ENCODE measurements around the gene CABP1. TPM values are rescaled to one million over a fixed set of nuclear protein-coding genes. Genes with fewer than 3 reads are reported as not detected.

CABP1 gene
- total and polyA plus RNA-seq, 12 donors, result 1.3 to 12.0 (median 3.4) TPM

DNA sequence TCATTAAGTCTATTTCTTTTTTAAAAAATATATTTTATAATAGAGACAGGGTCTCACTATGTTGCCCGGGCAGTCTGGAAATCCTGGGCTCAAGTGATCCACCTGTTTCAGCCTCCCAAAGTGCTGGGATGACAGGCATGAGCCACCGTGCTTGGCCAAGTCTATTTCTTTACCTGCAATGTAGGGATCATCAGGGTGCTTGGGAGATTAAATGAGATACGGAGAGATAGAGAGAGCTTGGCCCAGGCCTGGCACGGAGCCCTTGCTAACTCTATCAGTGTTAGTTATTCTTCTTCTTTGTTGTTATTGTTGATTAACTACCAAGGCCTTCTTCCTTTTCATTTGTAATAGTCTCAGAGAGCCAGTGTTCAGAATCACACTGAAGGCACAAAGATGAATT is 3.1 kb downstream of the CABP1 start:
- intact Hi-C loops (cut with DNase I), result loop anchor here in 2 of 10 donors (5.0 kb wide), 2 partner anchors 56 to 329 kb away; no protein-coding TSS in a partner anchor
- TF ChIP-seq, protein P1, sequence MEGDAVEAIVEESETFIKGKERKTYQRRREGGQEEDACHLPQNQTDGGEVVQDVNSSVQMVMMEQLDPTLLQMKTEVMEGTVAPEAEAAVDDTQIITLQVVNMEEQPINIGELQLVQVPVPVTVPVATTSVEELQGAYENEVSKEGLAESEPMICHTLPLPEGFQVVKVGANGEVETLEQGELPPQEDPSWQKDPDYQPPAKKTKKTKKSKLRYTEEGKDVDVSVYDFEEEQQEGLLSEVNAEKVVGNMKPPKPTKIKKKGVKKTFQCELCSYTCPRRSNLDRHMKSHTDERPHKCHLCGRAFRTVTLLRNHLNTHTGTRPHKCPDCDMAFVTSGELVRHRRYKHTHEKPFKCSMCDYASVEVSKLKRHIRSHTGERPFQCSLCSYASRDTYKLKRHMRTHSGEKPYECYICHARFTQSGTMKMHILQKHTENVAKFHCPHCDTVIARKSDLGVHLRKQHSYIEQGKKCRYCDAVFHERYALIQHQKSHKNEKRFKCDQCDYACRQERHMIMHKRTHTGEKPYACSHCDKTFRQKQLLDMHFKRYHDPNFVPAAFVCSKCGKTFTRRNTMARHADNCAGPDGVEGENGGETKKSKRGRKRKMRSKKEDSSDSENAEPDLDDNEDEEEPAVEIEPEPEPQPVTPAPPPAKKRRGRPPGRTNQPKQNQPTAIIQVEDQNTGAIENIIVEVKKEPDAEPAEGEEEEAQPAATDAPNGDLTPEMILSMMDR (IDR thresholded peaks at IDR 0.05), result no peak
- H3K4me1 ChIP-seq, result peaks cover 6 to 21% (median 13%) of the 10 kb centered on the region in 9 donors
- H3K4me3 ChIP-seq, result no peak overlapping the region
- H3K27me3 ChIP-seq, result peaks cover 10 to 78% (median 62%) of the 10 kb centered on the region in 7 donors
- no peak for ATAC-seq
- no peaks in the 10 kb centered on the region for H3K9me3 ChIP-seq
- no peak for DNase-seq
- 79 to 81% methylated on average over 4 of the region's 4 CpGs for WGBS, 2 donors
- no peak overlapping the region for H3K27ac ChIP-seq
- no peaks in the 10 kb centered on the region for H3K36me3 ChIP-seq

DNA sequence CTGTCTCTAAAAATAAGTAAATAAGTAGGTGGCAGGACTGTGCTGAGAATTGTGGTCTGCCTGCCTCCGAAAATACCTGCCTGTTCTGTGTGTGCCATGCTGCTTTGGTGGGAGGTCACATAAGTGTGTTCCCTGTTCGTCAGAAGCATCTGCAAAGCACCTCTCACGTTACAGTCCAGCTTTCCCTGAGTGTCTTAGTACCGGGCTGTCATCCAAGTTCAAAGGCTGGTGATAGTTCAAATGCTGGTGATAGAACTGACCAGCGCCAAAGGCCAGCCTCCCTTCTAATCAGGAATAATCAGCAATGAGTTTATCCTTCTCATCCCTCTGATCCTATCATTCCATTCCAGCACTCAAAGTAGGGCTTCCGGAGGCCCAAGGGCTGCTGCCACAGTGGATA is 5.6 kb downstream of the CABP1 start:
- intact Hi-C loops (cut with DNase I), result loop anchor here in 9 of 10 donors (1.0 to 5.0 kb wide), 10 partner anchors 41 to 327 kb away; partner anchors contain the start of genes UNC119B (in 3 of the 9), POP5 (in 2 of the 9) and MLEC (in 1 of the 9)
- TF ChIP-seq, protein P1 (IDR thresholded peaks at IDR 0.05), result no peak
- no peak for ATAC-seq

DNA sequence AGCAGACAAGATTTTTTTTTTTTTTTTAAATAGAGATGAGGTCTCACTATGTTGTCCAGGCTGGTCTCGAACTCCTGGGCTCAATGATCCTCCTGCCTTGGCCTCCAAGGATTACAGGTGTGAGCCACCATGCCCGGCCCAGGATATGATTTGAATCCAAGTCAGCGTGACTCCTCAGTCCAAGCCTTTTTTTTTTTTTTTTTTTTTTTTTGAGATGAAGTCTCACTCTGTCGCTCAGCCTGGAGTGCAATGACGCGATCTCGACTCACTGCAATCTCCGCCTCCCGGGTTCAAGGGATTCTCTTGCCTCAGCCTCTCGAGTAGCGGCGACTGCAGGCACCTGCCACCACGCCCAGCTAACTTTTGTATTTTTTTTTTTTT is 6.9 kb downstream of the CABP1 start:
- WGBS, 2 donors, result 87 to 89% methylated on average over 13 of the region's 13 CpGs

More for the DNA sequence above, 5.6 kb downstream of the CABP1 start:
- Histone ChIP-seq H3K4me3 (no peak overlapping the region), H3K4me1 (peaks cover 12 to 35% (median 28%) of the 10 kb centered on the region in 9 donors), H3K9me3 (no peaks in the 10 kb centered on the region), H3K36me3 (no peaks in the 10 kb centered on the region), H3K27me3 (peaks cover 10 to 74% (median 48%) of the 10 kb centered on the region in 7 donors), H3K27ac (no peak overlapping the region)
- 43 to 51% methylated on average over 6 of the region's 6 CpGs for WGBS, 2 donors
- no peak for DNase-seq

GRCh38 chr12:120649442-120650232 is 9.2 kb downstream of the CABP1 start:
- Histone ChIP-seq H3K4me1 (peaks cover 12 to 57% (median 46%) of the 10 kb centered on the region in 9 donors), H3K27ac (peak overlapping the region; percentile 31 to 85 (median 68)), H3K36me3 (no peaks in the 10 kb centered on the region), H3K4me3 (peak overlapping the region; percentile 33 to 57 (median 48)), H3K27me3 (peaks cover 0 to 38% (median 12%) of the 10 kb centered on the region in 7 donors), H3K9me3 (no peaks in the 10 kb centered on the region)
- TF ChIP-seq, protein P1 (IDR thresholded peaks at IDR 0.05), result peak in 3 of 9 donors; percentile 20 to 33 (median 21)
- DNase-seq (peak; percentile 16 to 51), ATAC-seq (peak in 4 of 8 donors; percentile 1 to 29 (median 5))
- intact Hi-C loops (cut with DNase I), result loop anchor here (1.0 to 5.0 kb wide), 11 partner anchors 37 to 323 kb away; partner anchors contain the start of genes MLEC (in 5 of the 10), UNC119B (in 3 of the 10) and POP5 (in 2 of the 10)
- WGBS, 2 donors, result 11 to 20% methylated on average over 33 of the region's 33 CpGs

More for the DNA sequence above, 6.9 kb downstream of the CABP1 start:
- no peak for ATAC-seq
- Histone ChIP-seq H3K4me3 (no peak overlapping the region), H3K4me1 (peaks cover 6 to 36% (median 23%) of the 10 kb centered on the region in 9 donors), H3K36me3 (no peaks in the 10 kb centered on the region), H3K27ac (no peak overlapping the region), H3K27me3 (peaks cover 1 to 61% (median 34%) of the 10 kb centered on the region in 7 donors), H3K9me3 (no peaks in the 10 kb centered on the region)
- DNase-seq, result no peak
- TF ChIP-seq, protein P1 (IDR thresholded peaks at IDR 0.05), result no peak
- intact Hi-C loops (cut with DNase I), result loop anchor here in 9 of 10 donors (2.0 to 5.0 kb wide), 9 partner anchors 40 to 325 kb away; partner anchors contain the start of genes UNC119B (in 3 of the 9), POP5 (in 2 of the 9) and MLEC (in 1 of the 9)

All from heart right ventricle (tissue), 16 donors.